ENCODE data around the gene ADGRA1.

ADGRA1 gene

GRCh38 chr10:133117036-133117687 lies 29.4 kb downstream of the ADGRA1 start:
- in situ Hi-C loops (cut with HindIII; ENCODE audit: low pct_ligation_motif_present, low pct_unique_long_range_greater_than_20kb, low sequenced_read_pairs) = no loop called here

GRCh38 chr10:133117688-133118071 lies 30.0 kb downstream of the ADGRA1 start:
- DNase-seq = no peak
- in situ Hi-C loops (cut with HindIII; ENCODE audit: low pct_ligation_motif_present, low pct_unique_long_range_greater_than_20kb, low sequenced_read_pairs) = no loop called here

More at GRCh38 chr10:133117036-133117687, 29.4 kb downstream of the ADGRA1 start:
- DNase-seq = no peak

- DNase-seq = no peak
- in situ Hi-C loops (cut with HindIII; ENCODE audit: low pct_ligation_motif_present, low pct_unique_long_range_greater_than_20kb, low sequenced_read_pairs) = no loop called here
Measured at GRCh38 chr10:133121479-133121878, 33.8 kb downstream of the ADGRA1 start.

- in situ Hi-C loops (cut with HindIII; ENCODE audit: low pct_ligation_motif_present, low pct_unique_long_range_greater_than_20kb, low sequenced_read_pairs) = no loop called here
- DNase-seq = no peak
Measured at GRCh38 chr10:133122171-133122935, 34.6 kb downstream of the ADGRA1 start.

GRCh38 chr10:133123050-133123745 lies 35.5 kb downstream of the ADGRA1 start:
- in situ Hi-C loops (cut with HindIII; ENCODE audit: low pct_ligation_motif_present, low pct_unique_long_range_greater_than_20kb, low sequenced_read_pairs) = no loop called here
- DNase-seq = no peak

GRCh38 chr10:133123746-133124356 lies 36.1 kb downstream of the ADGRA1 start:
- no peak for DNase-seq
- in situ Hi-C loops (cut with HindIII; ENCODE audit: low pct_ligation_motif_present, low pct_unique_long_range_greater_than_20kb, low sequenced_read_pairs) = no loop called here

- peak; percentile 21 for DNase-seq
- in situ Hi-C loops (cut with HindIII; ENCODE audit: low pct_ligation_motif_present, low pct_unique_long_range_greater_than_20kb, low sequenced_read_pairs) = no loop called here
Measured at GRCh38 chr10:133124357-133125211, 36.9 kb downstream of the ADGRA1 start.

DNA sequence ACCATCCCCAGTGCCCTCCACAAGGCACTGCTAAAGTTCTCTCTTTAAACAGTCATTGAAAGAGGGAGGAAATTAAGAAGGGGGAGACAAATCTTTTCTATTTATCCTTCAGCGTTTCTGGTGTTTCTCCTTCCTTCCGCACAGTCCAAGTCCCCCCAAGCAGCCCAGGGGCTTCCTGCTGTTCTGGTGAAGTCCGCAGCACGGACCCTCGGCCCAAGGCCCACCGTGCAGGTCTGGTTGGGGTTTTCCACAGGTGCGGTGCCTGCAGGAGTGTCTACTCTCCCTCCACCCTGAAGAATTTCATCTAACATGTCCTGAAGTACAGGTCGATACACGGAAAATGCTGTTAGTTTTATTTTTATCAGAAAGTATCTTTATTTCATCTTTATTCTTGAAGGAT lies 38.2 kb downstream of the ADGRA1 start:
- in situ Hi-C loops (cut with HindIII; ENCODE audit: low pct_ligation_motif_present, low pct_unique_long_range_greater_than_20kb, low sequenced_read_pairs) = no loop called here

GRCh38 chr10:133126431-133127290 lies 38.9 kb downstream of the ADGRA1 start:
- no peak for DNase-seq
- in situ Hi-C loops (cut with HindIII; ENCODE audit: low pct_ligation_motif_present, low pct_unique_long_range_greater_than_20kb, low sequenced_read_pairs) = no loop called here

More for the DNA sequence above, 38.2 kb downstream of the ADGRA1 start:
- DNase-seq = no peak

GRCh38 chr10:133127291-133128125 lies 39.8 kb downstream of the ADGRA1 start:
- DNase-seq = no peak
- in situ Hi-C loops (cut with HindIII; ENCODE audit: low pct_ligation_motif_present, low pct_unique_long_range_greater_than_20kb, low sequenced_read_pairs) = no loop called here

GRCh38 chr10:133128126-133129070 lies 40.7 kb downstream of the ADGRA1 start:
- no peak for DNase-seq
- in situ Hi-C loops (cut with HindIII; ENCODE audit: low pct_ligation_motif_present, low pct_unique_long_range_greater_than_20kb, low sequenced_read_pairs) = no loop called here

DNA sequence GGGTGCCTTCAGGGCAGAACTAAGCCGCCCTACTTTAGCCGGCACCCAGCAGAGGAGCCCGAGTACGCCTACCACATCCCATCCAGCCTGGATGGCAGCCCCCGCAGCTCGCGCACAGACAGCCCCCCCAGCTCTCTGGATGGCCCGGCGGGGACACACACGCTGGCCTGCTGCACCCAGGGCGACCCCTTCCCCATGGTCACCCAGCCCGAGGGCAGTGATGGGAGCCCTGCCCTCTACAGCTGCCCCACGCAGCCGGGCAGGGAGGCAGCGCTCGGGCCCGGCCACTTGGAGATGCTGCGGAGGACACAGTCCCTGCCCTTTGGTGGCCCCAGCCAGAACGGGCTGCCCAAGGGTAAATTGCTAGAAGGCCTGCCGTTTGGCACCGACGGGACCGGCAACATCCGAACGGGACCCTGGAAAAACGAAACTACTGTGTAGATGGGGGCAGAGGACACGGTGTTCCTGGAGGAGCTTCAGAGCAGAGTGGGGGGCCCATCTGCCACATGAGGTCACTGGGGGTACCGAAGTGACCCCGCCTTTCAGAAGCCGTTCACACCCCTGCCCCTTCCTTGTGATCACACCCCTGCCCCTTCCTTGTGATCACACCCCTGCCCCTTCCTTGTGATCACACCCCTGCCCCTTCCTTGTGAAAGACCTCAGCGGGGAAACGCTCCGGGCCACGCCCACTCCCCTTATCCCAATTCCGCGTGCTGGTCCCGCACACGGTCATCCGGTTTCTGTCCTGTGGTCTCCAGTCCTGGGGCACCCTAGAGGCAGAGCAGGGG lies 41.5 kb downstream of the ADGRA1 start:
- in situ Hi-C loops (cut with HindIII; ENCODE audit: low pct_ligation_motif_present, low pct_unique_long_range_greater_than_20kb, low sequenced_read_pairs) = no loop called here
- DNase-seq = no peak

DNA sequence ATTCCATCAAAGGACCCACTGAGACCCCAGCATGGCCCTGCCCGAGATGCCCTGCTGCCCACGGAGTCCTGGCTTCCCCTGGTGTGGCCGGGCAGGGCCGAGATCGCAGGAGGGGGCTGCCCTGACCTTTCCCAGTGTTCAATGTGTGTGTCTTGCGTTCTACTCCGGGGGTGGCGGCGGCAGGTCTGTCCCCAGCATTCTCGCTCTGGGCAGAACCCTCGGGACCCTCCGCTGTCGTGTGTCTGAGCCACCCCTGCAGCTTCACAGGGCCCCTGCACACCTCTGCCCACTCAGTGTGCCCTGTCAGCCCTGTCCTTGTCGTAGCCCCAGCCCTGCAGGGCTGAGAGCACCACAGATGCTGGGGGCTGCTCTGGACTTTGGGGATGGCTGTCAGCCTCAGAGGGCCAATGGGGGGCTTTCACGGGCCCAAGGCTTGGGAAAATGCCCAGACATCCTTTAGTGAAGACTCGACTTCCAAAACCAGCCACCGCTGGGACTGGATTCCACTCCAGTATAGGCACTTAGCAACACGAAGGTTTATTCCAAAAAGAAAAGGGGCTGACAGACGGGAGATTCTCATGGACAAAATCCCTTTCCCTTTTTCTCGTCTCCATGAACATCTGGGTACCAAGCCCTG lies 42.3 kb downstream of the ADGRA1 start:
- in situ Hi-C loops (cut with HindIII; ENCODE audit: low pct_ligation_motif_present, low pct_unique_long_range_greater_than_20kb, low sequenced_read_pairs) = no loop called here

DNA sequence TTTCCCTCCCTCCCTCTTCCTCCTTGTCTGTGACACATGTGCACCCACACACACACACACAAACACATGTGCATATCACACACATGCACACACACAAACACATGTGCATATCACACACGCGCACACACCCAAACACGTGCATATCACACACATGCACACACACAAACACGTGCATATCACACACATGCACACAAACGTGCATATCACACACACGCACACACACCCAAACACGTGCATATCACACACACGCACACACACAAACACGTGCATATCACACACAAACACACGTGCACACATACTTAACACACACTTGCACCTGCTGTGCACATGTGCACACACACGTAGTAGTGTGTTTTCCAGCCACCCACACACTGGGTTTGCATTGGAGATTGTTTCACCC lies 42.9 kb downstream of the ADGRA1 start:
- no peak for DNase-seq
- in situ Hi-C loops (cut with HindIII; ENCODE audit: low pct_ligation_motif_present, low pct_unique_long_range_greater_than_20kb, low sequenced_read_pairs) = no loop called here

More for the DNA sequence above, 42.3 kb downstream of the ADGRA1 start:
- no peak for DNase-seq
